ENCODE results near the gene CORT. TPM values are rescaled to one million over a fixed set of nuclear protein-coding genes. Genes with fewer than 3 reads are reported as not detected.
"Not testable (repeated sequence)": the region's sequence is repeated elsewhere in the genome, so short reads cannot be mapped to it uniquely, and the experiment has no call there.

The CORT gene
- total RNA-seq, 1 experiment from 2014 or later: not detected

GRCh38 chr1:10472220-10473144 is 22.7 kb downstream of the CORT start, which contains the start of gene DFFA:
TSS of gene DFFA (minus strand) at chr1:10472529. CDS start at chr1:10472458, 71 bp downstream.
- peak; percentile 97 for DNase-seq (ENCODE audit: low spot score)
- in situ Hi-C loops (cut with HindIII; ENCODE audit: low sequenced_read_pairs): no loop called here

DNA sequence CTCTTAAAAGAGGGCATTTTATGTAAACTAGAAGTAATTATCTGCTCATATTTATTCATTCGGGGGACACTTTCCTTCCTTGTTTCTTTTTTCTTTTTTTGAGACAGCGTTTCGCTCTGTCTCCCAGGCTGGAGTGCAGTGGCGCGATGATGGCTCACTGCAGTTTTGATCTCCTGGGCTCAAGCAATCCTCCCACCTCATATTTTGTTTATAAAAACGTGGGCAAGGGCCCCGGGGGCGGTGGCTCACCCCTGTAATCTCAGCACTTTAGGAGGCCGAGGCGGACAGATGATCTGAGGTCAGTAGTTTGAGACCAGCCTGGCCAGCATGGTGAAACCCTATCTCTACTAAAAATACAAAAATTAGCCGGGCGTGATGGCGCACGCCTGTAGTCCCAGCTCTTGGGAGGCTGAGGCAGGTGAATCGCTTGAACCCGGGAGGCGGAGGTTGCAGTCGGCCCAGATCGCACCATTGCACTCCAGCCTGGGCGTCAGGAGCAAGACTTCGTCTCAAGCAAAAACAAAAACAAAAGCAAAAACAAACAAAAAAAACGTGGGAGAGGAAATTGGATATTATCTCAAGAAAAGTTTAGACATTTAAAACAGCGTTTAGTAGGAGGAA is 23.4 kb downstream of the CORT start:
- in situ Hi-C loops (cut with HindIII; ENCODE audit: low sequenced_read_pairs): no loop called here

GRCh38 chr1:10474309-10474612 is 24.4 kb downstream of the CORT start:
- in situ Hi-C loops (cut with HindIII; ENCODE audit: low sequenced_read_pairs); DNase-seq (ENCODE audit: low spot score): not testable (repeated sequence)

More for the DNA sequence above, 23.4 kb downstream of the CORT start:
- DNase-seq (ENCODE audit: low spot score): no peak

DNA sequence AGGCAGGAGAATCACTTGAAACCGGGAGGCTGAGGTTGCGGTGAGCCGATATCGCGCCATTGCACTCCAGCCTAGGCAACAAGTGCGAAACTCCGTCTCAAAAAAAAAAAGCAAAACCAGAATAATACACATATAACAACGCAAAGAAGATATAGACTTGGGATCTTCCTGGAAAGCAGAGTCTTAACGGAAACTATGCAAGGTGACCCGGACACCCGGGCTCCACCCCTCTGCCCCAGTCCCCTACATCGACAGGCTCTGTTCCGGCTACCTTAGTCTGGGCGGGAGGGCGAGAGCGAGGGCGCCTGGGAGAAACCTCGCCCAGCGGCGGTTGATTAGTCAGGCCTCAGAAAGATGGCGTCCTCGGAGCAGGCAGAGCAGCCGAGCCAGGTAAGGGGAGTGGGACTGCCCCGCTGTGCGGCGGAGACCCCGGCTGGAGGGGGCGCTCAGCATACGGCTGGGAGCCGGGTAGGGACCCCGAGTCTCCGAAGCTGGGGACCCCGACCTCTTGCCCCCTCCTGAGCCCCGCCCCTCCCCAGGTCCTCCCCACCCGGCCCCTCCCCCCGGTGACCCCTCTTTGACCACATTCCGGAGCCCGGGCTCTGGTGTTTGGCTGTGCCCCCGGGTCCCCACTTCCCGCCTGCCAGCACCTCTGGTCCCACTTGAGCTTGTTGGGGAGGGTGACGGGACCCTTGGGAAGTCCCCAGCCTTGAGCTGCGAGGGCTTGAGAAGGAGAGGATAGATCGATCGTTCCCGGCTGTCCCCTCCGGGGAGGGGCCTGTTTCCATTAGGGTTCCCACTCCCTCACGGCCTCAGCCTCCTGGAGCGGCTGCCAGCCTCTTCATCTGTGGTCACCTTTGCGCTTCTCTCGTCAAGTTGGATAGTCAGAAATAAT is 25.0 kb downstream of the CORT start, which contains the start of gene PEX14:
TSS of gene PEX14 (plus strand) at position 338 of the 895 bp plus-strand sequence. CDS start at position 355, 17 bp downstream.
- peak; percentile 87 for DNase-seq (ENCODE audit: low spot score)
- in situ Hi-C loops (cut with HindIII; ENCODE audit: low sequenced_read_pairs): no loop called here

DNA sequence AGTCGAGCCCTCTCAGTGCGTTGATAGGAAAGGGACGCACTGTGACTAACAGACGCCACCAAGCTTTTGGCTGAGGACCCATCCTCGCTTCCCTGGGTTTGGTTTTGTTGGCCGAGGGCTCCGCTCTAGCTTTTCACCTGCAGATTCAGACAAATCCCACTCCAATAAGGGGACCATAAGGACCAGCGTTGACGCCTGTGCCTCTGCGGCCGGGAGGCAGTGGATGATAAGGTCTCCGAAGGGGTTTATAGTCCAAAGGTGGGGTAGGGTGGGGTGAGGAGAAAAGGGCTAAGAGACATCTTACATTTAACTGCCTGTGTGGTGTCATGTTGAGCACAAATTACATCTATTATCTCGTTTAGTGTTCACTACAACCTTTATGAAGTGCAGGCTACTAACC is 25.7 kb downstream of the CORT start:
- in situ Hi-C loops (cut with HindIII; ENCODE audit: low sequenced_read_pairs): no loop called here
- DNase-seq (ENCODE audit: low spot score): no peak

DNA sequence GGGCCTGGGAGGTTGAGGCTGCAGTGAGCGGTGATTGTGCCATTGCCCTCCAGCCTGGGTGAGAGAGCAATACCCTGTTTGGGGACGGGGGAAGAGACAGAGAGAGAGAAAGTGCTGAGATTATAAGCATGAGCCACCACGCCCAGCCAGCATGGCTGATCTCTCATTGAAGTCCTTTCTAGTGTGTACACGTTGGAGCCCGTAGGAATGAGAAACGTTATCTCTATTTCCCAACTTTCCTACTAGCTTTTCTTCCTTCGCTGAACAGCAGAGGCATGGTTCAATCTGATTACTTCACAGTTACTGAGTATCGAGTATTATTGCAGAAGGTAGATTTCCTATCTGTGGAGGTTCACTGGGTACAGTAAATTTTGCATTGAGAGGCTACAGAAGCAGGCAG is 29.5 kb downstream of the CORT start:
- DNase-seq (ENCODE audit: low spot score): no peak
- in situ Hi-C loops (cut with HindIII; ENCODE audit: low sequenced_read_pairs): no loop called here

- in situ Hi-C loops (cut with HindIII; ENCODE audit: low sequenced_read_pairs): no loop called here
- no peak for DNase-seq (ENCODE audit: low spot score)
Measured at GRCh38 chr1:10480614-10481013, 30.8 kb downstream of the CORT start.

- DNase-seq (ENCODE audit: low spot score): no peak
- in situ Hi-C loops (cut with HindIII; ENCODE audit: low sequenced_read_pairs): no loop called here
Measured at GRCh38 chr1:10484521-10484920, 34.7 kb downstream of the CORT start.

DNA sequence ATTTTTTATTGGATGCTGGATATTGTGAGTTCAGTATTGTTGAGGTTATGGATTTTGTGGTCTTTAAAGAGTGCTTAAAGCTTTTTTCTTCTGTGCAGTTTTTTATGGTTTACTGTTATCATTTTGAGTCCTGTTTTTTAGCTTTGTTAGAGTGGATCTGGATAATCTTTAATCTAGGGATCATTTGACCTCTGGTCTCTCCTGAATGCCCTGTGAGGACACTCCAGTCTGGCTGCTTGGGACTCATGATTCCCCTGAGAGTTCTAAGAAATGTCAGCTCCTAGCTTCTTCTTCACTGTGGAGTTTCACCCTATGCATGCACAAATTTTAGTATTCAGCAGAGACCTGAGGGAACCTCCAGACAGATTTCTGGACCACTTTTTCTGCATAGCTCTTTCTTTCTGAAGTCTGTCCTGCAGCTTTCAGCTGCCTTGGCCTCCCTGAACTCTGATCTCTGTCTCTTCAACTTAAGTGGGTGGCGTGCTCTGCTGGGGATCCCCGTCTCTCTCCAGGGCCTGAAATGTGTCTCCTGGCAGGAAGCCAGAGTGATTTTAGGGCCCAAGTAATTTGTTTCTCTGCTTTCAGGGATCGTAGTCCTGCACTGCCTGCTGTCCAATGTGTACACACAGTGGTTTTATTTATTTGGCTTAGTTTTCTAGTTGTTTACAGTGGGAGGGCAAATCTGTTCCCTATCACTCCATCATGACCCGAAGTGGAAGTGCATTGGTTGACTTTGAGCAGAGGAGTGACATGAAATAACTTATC is 39.6 kb downstream of the CORT start:
- in situ Hi-C loops (cut with HindIII; ENCODE audit: low sequenced_read_pairs): no loop called here
- no peak for DNase-seq (ENCODE audit: low spot score)

DNA sequence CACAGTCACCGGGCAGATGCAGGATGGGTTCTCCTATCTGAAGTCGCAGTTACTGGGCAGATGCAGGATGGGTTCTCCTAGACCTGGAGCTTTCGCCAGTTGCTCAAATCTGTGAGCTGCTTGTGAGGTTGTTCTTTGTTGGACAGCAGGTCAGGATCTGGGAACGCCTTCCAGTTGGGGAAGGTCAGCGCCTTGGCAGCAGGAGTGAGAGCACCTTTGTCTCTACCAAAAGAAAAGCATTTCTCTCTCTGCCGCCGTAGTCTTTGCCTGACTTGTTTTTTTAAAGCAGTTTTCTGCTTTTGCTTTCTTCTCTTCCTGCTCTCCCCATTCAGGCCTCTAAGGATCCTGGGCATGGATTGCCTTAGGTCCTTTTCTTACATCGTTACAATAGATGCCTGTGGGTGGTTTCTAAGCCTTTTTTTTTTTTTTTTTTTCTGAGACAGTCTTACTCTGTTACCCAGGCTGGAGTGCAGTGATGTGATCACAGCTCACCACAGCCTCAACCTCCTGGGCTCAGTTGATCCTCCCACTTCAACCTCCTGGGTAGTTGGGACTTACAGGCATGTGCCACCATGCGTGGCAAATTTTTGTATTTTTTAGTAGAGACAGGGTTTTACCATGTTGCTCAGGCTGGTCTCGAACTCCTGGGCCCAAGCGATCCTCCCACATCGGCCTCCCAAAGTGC is 40.6 kb downstream of the CORT start:
- in situ Hi-C loops (cut with HindIII; ENCODE audit: low sequenced_read_pairs): no loop called here
- no peak for DNase-seq (ENCODE audit: low spot score)

DNA sequence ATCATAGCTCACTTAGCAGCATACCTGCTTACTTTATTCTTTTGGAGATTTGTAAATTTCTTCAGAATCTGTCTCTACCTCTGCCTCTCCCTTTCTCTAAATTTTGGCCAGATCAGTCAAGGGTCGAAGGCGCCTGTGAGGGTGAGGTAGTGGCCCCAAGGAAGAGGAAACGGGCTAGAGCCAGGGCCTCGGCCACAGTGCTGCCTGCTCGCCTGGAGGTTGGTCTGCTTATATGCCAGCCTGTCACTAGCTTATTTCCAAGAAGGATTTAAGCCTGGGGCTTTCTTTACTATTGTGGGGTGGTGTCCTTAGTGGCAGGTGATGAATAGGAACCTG is 44.6 kb downstream of the CORT start:
- in situ Hi-C loops (cut with HindIII; ENCODE audit: low sequenced_read_pairs): no loop called here
- DNase-seq (ENCODE audit: low spot score): no peak

GRCh38 chr1:10494754-10495474 is 45.1 kb downstream of the CORT start:
- DNase-seq (ENCODE audit: low spot score): peak; percentile 77

DNA sequence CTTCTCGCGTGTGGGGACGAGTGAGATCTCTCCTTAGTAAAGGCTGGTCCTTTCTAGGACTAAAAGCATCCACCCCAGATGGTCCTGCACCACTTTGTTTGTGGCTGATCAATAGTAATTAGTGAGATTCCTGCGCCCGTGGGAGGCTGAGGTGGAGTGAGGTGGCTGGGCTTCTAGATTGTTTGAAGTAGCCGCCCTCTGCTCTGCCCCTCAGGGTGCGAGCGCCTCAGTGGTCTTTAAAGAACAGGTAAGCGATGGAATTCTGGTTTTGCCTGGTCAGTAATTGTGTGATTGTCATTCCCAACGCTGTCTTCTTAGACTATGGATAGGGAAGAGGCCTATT is 45.6 kb downstream of the CORT start:
- in situ Hi-C loops (cut with HindIII; ENCODE audit: low sequenced_read_pairs): no loop called here

More at GRCh38 chr1:10494754-10495474, 45.1 kb downstream of the CORT start:
- in situ Hi-C loops (cut with HindIII; ENCODE audit: low sequenced_read_pairs): no loop called here

GRCh38 chr1:10495952-10496351 is 46.1 kb downstream of the CORT start:
- in situ Hi-C loops (cut with HindIII; ENCODE audit: low sequenced_read_pairs): no loop called here

More for the DNA sequence above, 45.6 kb downstream of the CORT start:
- no peak for DNase-seq (ENCODE audit: low spot score)

DNA sequence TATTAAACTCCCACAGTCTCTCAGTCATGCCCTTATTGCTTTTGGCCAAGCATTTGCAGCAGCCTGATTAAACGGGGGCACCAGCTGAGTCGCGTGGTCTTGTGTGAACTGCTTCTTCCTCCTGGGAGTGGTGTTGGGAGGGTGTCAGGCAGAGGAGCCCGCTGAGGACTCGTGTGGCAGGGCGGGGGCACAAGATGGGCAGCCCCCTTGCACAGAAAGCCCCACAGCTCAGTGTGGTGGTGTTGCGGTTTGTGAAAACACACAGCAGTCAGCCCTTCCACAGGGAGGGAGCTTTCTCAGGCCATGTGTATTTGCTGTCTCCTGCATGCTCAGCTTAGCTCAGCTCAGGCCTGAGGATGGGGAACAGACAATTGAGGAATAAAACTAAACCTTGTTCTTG is 47.3 kb downstream of the CORT start:
- no peak for DNase-seq (ENCODE audit: low spot score)
- in situ Hi-C loops (cut with HindIII; ENCODE audit: low sequenced_read_pairs): no loop called here

More at GRCh38 chr1:10495952-10496351, 46.1 kb downstream of the CORT start:
- no peak for DNase-seq (ENCODE audit: low spot score)

DNA sequence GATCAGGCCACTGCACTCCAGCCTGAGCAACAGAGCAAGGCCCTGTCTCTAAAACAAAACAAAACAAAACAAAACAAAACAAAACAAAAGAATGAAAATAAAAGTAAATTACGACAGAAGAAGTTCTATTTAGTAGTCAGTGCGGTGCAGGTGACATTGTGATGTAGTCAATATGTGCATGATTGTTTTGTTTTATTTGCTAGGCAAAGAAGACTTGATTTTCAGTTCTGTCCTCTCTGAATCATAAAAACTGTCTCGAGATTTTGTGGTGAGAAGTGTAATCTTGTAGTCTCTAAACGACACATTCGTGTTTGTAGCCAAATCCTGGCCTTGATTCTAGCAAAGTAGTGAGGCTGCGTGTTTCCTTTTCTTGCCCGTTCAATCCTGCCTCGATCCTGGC is 48.4 kb downstream of the CORT start:
- in situ Hi-C loops (cut with HindIII; ENCODE audit: low sequenced_read_pairs): no loop called here
- DNase-seq (ENCODE audit: low spot score): no peak
